CD4-positive, alpha-beta T cell (primary cell): ENCODE measurements around the gene POU4F3. TPM values are rescaled to one million over a fixed set of nuclear protein-coding genes. Genes with fewer than 3 reads are reported as not detected.
"Not testable (repeated sequence)": the region's sequence is repeated elsewhere in the genome, so short reads cannot be mapped to it uniquely, and the experiment has no call there.

ENCODE experiments used
- ATAC-seq: fragments of 200-7000 bp; cut with Tn5 transposase; one replicate; pipeline ENCODE4 v1.10.0; 2022; ENCODE audit warnings: mild to moderate bottlenecking; ENCODE audit not compliant: poor library complexity
- CTCF ChIA-PET: fragments of 350-600 bp; sonication (Branson Sonifier 250); formaldehyde crosslinking; loops from one replicate; lab custom pipeline; 2021; ENCODE audit warnings: antibody characterized with exemption, inconsistent platforms; lab: Charles Lee
- POLR2A ChIA-PET: fragments of 350-600 bp; sonication (Branson Sonifier 250); formaldehyde crosslinking; loops from one replicate; lab custom pipeline; 2021; ENCODE audit warnings: antibody characterized with exemption, inconsistent platforms; lab: Charles Lee
- DNase-seq, 14 experiments: peaks; one replicate each; pipeline ENCODE4 v3.0.0-alpha.2; 2013 to 2020; ENCODE audit warnings: mixed read lengths in 2 of 14
- H3K27ac ChIP-seq, 2 donors: one replicate each; pipeline versions ENCODE4 v1.5.1 to v1.7.0; 2013; ENCODE audit warnings: low read length in 2 of 2, low read depth in 1 of 2, mild to moderate bottlenecking in 1 of 2
- H3K27me3 ChIP-seq, 2 experiments: 1 replicate in 1 of 2; 2 replicates in 1 of 2; pipeline versions ENCODE4 v1.6.1 to v1.7.0; 2013; ENCODE audit warnings: low read length in 2 of 2, control low read depth in 1 of 2, mild to moderate bottlenecking in 1 of 2, moderate library complexity in 1 of 2; ENCODE audit not compliant: insufficient read depth in 2 of 2, control insufficient read depth in 1 of 2
- H3K36me3 ChIP-seq: one replicate; pipeline ENCODE4 v1.6.1; 2013; ENCODE audit warnings: low read length, control low read depth; ENCODE audit not compliant: insufficient read depth
- H3K4me1 ChIP-seq: one replicate; pipeline ENCODE4 v1.6.1; 2013; ENCODE audit warnings: low read length, control low read depth; ENCODE audit not compliant: insufficient read depth
- H3K4me3 ChIP-seq: one replicate; pipeline ENCODE4 v1.5.1; 2013; ENCODE audit warnings: mild to moderate bottlenecking, low read length, moderate library complexity
- H3K9me3 ChIP-seq, 2 experiments: 1 replicate in 1 of 2; 2 replicates in 1 of 2; pipeline versions ENCODE4 v1.6.1 to v1.7.0; 2013; ENCODE audit warnings: low read length in 2 of 2, mild to moderate bottlenecking in 2 of 2, control low read depth in 1 of 2, moderate library complexity in 1 of 2; ENCODE audit not compliant: control insufficient read depth in 1 of 2, insufficient read depth in 1 of 2
- H3K27ac Mint-ChIP-seq: one replicate; pipeline ENCODE4 v1.8.0; 2020; ENCODE audit warnings: mixed read lengths
- H3K27me3 Mint-ChIP-seq: one replicate; pipeline ENCODE4 v1.8.0; 2021; ENCODE audit warnings: mixed read lengths
- H3K36me3 Mint-ChIP-seq: one replicate; pipeline ENCODE4 v1.8.0; 2021; ENCODE audit warnings: low read depth, mixed read lengths
- H3K4me1 Mint-ChIP-seq: one replicate; pipeline ENCODE4 v1.8.0; 2021; ENCODE audit warnings: low read depth, mixed read lengths
- H3K4me3 Mint-ChIP-seq: one replicate; pipeline ENCODE4 v1.8.0; 2020; ENCODE audit warnings: mild to moderate bottlenecking, mixed read lengths
- H3K9me3 Mint-ChIP-seq: one replicate; pipeline ENCODE4 v1.8.0; 2020; ENCODE audit warnings: mixed read lengths
- CTCF ChIP-seq: fragments of 200-600 bp; IDR thresholded peaks from one replicate; pipeline ENCODE4 v1.8.0; 2022; ENCODE audit warnings: antibody characterized with exemption, mild to moderate bottlenecking
- intact Hi-C, 2 experiments: fragments of 100-400 bp; cut with DNase I in 1 of 2; cut with micrococcal nuclease in 1 of 2; formaldehyde crosslinking; loops; one replicate each; pipeline versions ENCODE4 v1.15.1 to v1.9.0; 2023 to 2025; cut with DNase I, micrococcal nuclease
- total RNA-seq, 174 experiments: library from RNA in 2 of 174; stranded (reverse) in 2 of 174; gene quantifications; one replicate each; pipeline ENCODE4 v1.2.3 and lab custom pipeline; 2021 to 2026

Gene POU4F3
- total RNA-seq, 2 experiments from 2014 or later: 0.17 to 0.22 TPM

- intact Hi-C loops: no loop called here
- Mint-ChIP-seq H3K27me3 (no peaks in the 10 kb centered on the region), H3K36me3 (no peaks in the 10 kb centered on the region), H3K4me3 (no peak overlapping the region), H3K9me3 (no peaks in the 10 kb centered on the region), H3K4me1 (no peaks in the 10 kb centered on the region), H3K27ac (no peak overlapping the region)
- no peaks in the 10 kb centered on the region for H3K36me3 ChIP-seq
- no peak overlapping the region for H3K4me3 ChIP-seq
- ATAC-seq (no peak), DNase-seq (no peak)
- H3K4me1 ChIP-seq: no peaks in the 10 kb centered on the region
- POLR2A ChIA-PET: no interaction called here
- H3K27me3 ChIP-seq: no peaks in the 10 kb centered on the region
- TF ChIP-seq CTCF: no peak
- no peak overlapping the region for H3K27ac ChIP-seq
- CTCF ChIA-PET: no interaction called here
- no peaks in the 10 kb centered on the region for H3K9me3 ChIP-seq
Measured at GRCh38 chr5:146296245-146296644, 42.4 kb upstream of the POU4F3 start.

GRCh38 chr5:146298920-146299319 lies 39.7 kb upstream of the POU4F3 start:
- not testable (repeated sequence) for H3K4me3 ChIP-seq, H3K36me3 Mint-ChIP-seq

GRCh38 chr5:146301626-146302025 lies 37.0 kb upstream of the POU4F3 start:
- H3K27me3 Mint-ChIP-seq: peaks cover 8% of the 10 kb centered on the region

More at GRCh38 chr5:146298920-146299319, 39.7 kb upstream of the POU4F3 start:
- H3K4me3 Mint-ChIP-seq, H3K27me3 ChIP-seq, ATAC-seq, H3K27me3 Mint-ChIP-seq, DNase-seq, H3K27ac Mint-ChIP-seq, H3K4me1 ChIP-seq, H3K9me3 Mint-ChIP-seq, H3K4me1 Mint-ChIP-seq, H3K9me3 ChIP-seq, H3K27ac ChIP-seq, CTCF ChIA-PET, intact Hi-C loops, H3K36me3 ChIP-seq: not testable (repeated sequence)
- POLR2A ChIA-PET: interaction anchor here (1.3 kb wide), 1 partner anchor 12 kb away, joined by 4 read pairs; no protein-coding TSS in a partner anchor

More at GRCh38 chr5:146301626-146302025, 37.0 kb upstream of the POU4F3 start:
- H3K4me3 Mint-ChIP-seq: no peak overlapping the region
- Histone ChIP-seq H3K27me3 (peaks cover 0 to 4% of the 10 kb centered on the region in 2 experiments), H3K9me3 (no peaks in the 10 kb centered on the region), H3K4me1 (no peaks in the 10 kb centered on the region), H3K4me3 (no peak overlapping the region), H3K27ac (no peak overlapping the region), H3K36me3 (no peaks in the 10 kb centered on the region)
- H3K27ac Mint-ChIP-seq: no peak overlapping the region
- no peaks in the 10 kb centered on the region for H3K4me1 Mint-ChIP-seq
- CTCF ChIA-PET: no interaction called here
- H3K36me3 Mint-ChIP-seq: no peaks in the 10 kb centered on the region
- no peak for TF ChIP-seq CTCF
- intact Hi-C loops: no loop called here
- no peak for ATAC-seq
- DNase-seq: no peak
- POLR2A ChIA-PET: no interaction called here
- H3K9me3 Mint-ChIP-seq: no peaks in the 10 kb centered on the region
